GM21737 (cell line): ENCODE measurements around the gene VSIG2.

ENCODE experiments used
- ATAC-seq: cut with Tn5 transposase; IDR thresholded peaks from one replicate; pipeline ENCODE4 v1.9.1; 2021; ENCODE audit warnings: mild to moderate bottlenecking, moderate library complexity; ENCODE audit not compliant: unreplicated experiment

Gene VSIG2

GRCh38 chr11:124766156-124766555 lies 14.1 kb upstream of the VSIG2 start:
- no peak for ATAC-seq

- no peak for ATAC-seq
Measured at GRCh38 chr11:124763156-124763947, 11.3 kb upstream of the VSIG2 start.

- peak; percentile 8 for ATAC-seq
Measured at GRCh38 chr11:124762624-124763155, 10.6 kb upstream of the VSIG2 start.

GRCh38 chr11:124762105-124762623 lies 10.1 kb upstream of the VSIG2 start, which contains the start of gene ESAM:
Gene ESAM, minus strand, starts transcription at chr11:124762290. Its CDS starts 136 bp downstream, at chr11:124762154.
- ATAC-seq = peak; percentile 50

GRCh38 chr11:124761301-124762104 lies 9.4 kb upstream of the VSIG2 start:
- ATAC-seq = no peak

GRCh38 chr11:124760806-124761205 lies 8.8 kb upstream of the VSIG2 start:
- ATAC-seq = no peak

- ATAC-seq = no peak
Measured at GRCh38 chr11:124760205-124760652, 8.2 kb upstream of the VSIG2 start.

- no peak for ATAC-seq
Measured at GRCh38 chr11:124759266-124760204, 7.5 kb upstream of the VSIG2 start.

- peak; percentile 51 for ATAC-seq
Measured at GRCh38 chr11:124758355-124759265, 6.6 kb upstream of the VSIG2 start.

- ATAC-seq = no peak
Measured at GRCh38 chr11:124757320-124757719, 5.3 kb upstream of the VSIG2 start.

GRCh38 chr11:124756753-124757227 lies 4.7 kb upstream of the VSIG2 start:
- no peak for ATAC-seq

GRCh38 chr11:124756033-124756752 lies 4.1 kb upstream of the VSIG2 start:
- no peak for ATAC-seq

GRCh38 chr11:124754710-124755109 lies 2.7 kb upstream of the VSIG2 start:
- no peak for ATAC-seq

GRCh38 chr11:124754309-124754708 lies 2.3 kb upstream of the VSIG2 start:
- ATAC-seq = no peak

- ATAC-seq = no peak
Measured at GRCh38 chr11:124753624-124754023, 1.6 kb upstream of the VSIG2 start.

GRCh38 chr11:124753205-124753604 lies 1.1 kb upstream of the VSIG2 start:
- ATAC-seq = no peak

- ATAC-seq = no peak
Measured at GRCh38 chr11:124752471-124753102, 532 bp upstream of the VSIG2 start.

GRCh38 chr11:124751391-124751740 lies 689 bp downstream of the VSIG2 start:
- ATAC-seq = no peak
